Vagina (tissue), 2 donors: ENCODE measurements around the gene CD300LG. TPM values are rescaled to one million over a fixed set of nuclear protein-coding genes. Genes with fewer than 3 reads are reported as not detected.

Experiments
- DNase-seq, 2 donors: peaks; one replicate each; pipeline ENCODE4 v3.0.0-alpha.2; 2017; ENCODE audit errors: extremely low spot score in 2 of 2
- H3K27ac ChIP-seq: fragments of 200-600 bp; sonication (generic); one replicate; pipeline ENCODE4 v1.5.1; 2019
- H3K27me3 ChIP-seq: fragments of 200-600 bp; sonication (generic); one replicate; pipeline ENCODE4 v1.5.1; 2019
- H3K36me3 ChIP-seq, 2 donors: fragments of 200-600 bp; sonication (generic); one replicate each; pipeline ENCODE4 v1.5.1; 2017 to 2019
- H3K4me1 ChIP-seq: fragments of 200-600 bp; sonication (generic); one replicate; pipeline ENCODE4 v1.5.1; 2019
- H3K4me3 ChIP-seq, 2 donors: fragments of 200-600 bp; sonication (generic); 1 replicate in 1 of 2; 2 replicates in 1 of 2; pipeline ENCODE4 v1.5.1; 2016 to 2019
- H3K9me3 ChIP-seq: fragments of 200-600 bp; sonication (generic); one replicate; pipeline ENCODE4 v1.5.1; 2019
- CTCF ChIP-seq, 3 experiments: fragments of 450-650 bp in 2 of 3; fragments of 200-600 bp in 1 of 3; sonication (generic) in 1 of 3; IDR thresholded peaks; one replicate each; pipeline ENCODE4 v1.5.1; 2017 to 2019; ENCODE audit warnings: antibody characterized with exemption in 3 of 3, mild to moderate bottlenecking in 2 of 3, moderate library complexity in 2 of 3
- POLR2A ChIP-seq, 2 donors: fragments of 450-650 bp; IDR thresholded peaks; one replicate each; pipeline ENCODE4 v1.6.1; 2017; ENCODE audit warnings: antibody characterized with exemption in 2 of 2, mild to moderate bottlenecking in 2 of 2, moderate library complexity in 2 of 2
- POLR2AphosphoS5 ChIP-seq, 2 donors: sonication (generic); formaldehyde crosslinking; IDR thresholded peaks; one replicate each; pipeline ENCODE4 v1.9.0; 2017; ENCODE audit warnings: antibody characterized with exemption in 2 of 2, mild to moderate bottlenecking in 2 of 2, low read depth in 1 of 2; ENCODE audit not compliant: insufficient read depth in 1 of 2
- intact Hi-C: fragments of 100-400 bp; cut with DNase I; formaldehyde crosslinking; loops from one replicate; pipeline ENCODE4 v1.15.1; 2023
- total RNA-seq: library from RNA; depleted of rRNA; stranded (reverse); fragments of >200 nt; gene quantifications from one replicate; pipeline ENCODE4 v1.2.3, GENCODE V29; 2016

The CD300LG gene
- total RNA-seq, 1 donor from 2014 or later: 5.6 TPM

DNA sequence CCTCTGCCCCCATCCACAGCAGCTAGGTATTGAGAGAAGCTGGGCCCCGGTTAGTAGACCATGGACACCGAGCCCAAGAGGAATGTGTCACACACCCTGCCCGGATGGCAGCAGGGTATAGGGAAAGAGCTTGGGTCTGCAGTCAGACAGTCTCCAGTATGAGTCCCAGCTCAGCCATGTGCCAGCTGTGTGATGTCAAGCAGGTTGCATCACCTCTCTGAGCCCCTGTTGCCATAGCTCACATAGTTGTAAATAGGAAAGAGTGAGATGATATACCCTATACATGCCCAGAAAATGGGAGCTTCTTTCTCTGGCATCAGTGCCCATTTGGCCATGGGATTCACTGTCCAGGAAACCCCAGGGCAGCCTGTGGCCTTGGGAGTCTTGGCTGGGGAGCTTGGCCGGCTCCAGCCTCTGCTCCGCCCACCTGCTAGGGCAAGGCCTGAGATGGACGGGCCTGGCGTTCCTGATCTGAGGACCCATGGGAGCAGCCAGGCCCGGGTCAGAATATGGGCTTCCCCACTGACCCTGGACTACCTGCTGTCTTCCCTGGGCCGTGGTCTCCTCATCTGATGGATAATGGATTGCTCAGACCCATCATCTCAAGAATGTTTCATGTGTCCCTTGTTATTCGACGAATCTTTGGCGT, 13.2 kb downstream of the CD300LG start:
- no peaks in the 10 kb centered on the region for H3K36me3 ChIP-seq
- TF ChIP-seq CTCF (IDR thresholded peaks at IDR 0.05): no peak
- TF ChIP-seq POLR2AphosphoS5 (IDR thresholded peaks at IDR 0.05; ENCODE audit: insufficient read depth in 1 of 2, low read depth in 1 of 2): no peak
- TF ChIP-seq POLR2A (IDR thresholded peaks at IDR 0.05): no peak
- H3K4me1 ChIP-seq: peaks cover 17% of the 10 kb centered on the region
- no peaks in the 10 kb centered on the region for H3K9me3 ChIP-seq
- no peak overlapping the region for H3K4me3 ChIP-seq
- H3K27ac ChIP-seq: peak overlapping the region; percentile 18
- no peaks in the 10 kb centered on the region for H3K27me3 ChIP-seq
- no peak for DNase-seq
- intact Hi-C loops: no loop called here

- no peaks in the 10 kb centered on the region for H3K27me3 ChIP-seq
- H3K36me3 ChIP-seq: no peaks in the 10 kb centered on the region
- DNase-seq: no peak
- no peak for TF ChIP-seq CTCF (IDR thresholded peaks at IDR 0.05)
- TF ChIP-seq POLR2AphosphoS5 (IDR thresholded peaks at IDR 0.05; ENCODE audit: insufficient read depth in 1 of 2, low read depth in 1 of 2): no peak
- TF ChIP-seq POLR2A (IDR thresholded peaks at IDR 0.05): no peak
- intact Hi-C loops: no loop called here
- H3K9me3 ChIP-seq: no peaks in the 10 kb centered on the region
- H3K4me1 ChIP-seq: peaks cover 17% of the 10 kb centered on the region
- peak overlapping the region; percentile 18 for H3K27ac ChIP-seq
- H3K4me3 ChIP-seq: peak overlapping the region in 1 of 2 donors; percentile 8
Measured at GRCh38 chr17:43860927-43861622, 14.1 kb downstream of the CD300LG start.

DNA sequence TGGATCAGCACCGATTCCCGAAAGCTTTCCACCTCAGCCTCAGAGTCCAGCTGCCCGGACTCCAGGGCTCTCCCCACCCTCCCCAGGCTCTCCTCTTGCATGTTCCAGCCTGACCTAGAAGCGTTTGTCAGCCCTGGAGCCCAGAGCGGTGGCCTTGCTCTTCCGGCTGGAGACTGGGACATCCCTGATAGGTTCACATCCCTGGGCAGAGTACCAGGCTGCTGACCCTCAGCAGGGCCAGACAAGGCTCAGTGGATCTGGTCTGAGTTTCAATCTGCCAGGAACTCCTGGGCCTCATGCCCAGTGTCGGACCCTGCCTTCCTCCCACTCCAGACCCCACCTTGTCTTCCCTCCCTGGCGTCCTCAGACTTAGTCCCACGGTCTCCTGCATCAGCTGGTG, 15.0 kb downstream of the CD300LG start:
- intact Hi-C loops: no loop called here
- no peak for TF ChIP-seq CTCF (IDR thresholded peaks at IDR 0.05)
- no peak for TF ChIP-seq POLR2A (IDR thresholded peaks at IDR 0.05)
- TF ChIP-seq POLR2AphosphoS5 (IDR thresholded peaks at IDR 0.05; ENCODE audit: insufficient read depth in 1 of 2, low read depth in 1 of 2): no peak
- no peak for DNase-seq
- H3K36me3 ChIP-seq: no peaks in the 10 kb centered on the region
- no peaks in the 10 kb centered on the region for H3K9me3 ChIP-seq
- no peak overlapping the region for H3K4me3 ChIP-seq
- H3K27me3 ChIP-seq: no peaks in the 10 kb centered on the region
- peak overlapping the region; percentile 18 for H3K27ac ChIP-seq
- peaks cover 17% of the 10 kb centered on the region for H3K4me1 ChIP-seq

- Histone ChIP-seq H3K9me3 (no peaks in the 10 kb centered on the region), H3K4me1 (peaks cover 17% of the 10 kb centered on the region), H3K36me3 (no peaks in the 10 kb centered on the region), H3K27me3 (no peaks in the 10 kb centered on the region), H3K27ac (no peak overlapping the region), H3K4me3 (no peak overlapping the region)
- TF ChIP-seq CTCF (IDR thresholded peaks at IDR 0.05): no peak
- no peak for TF ChIP-seq POLR2AphosphoS5 (IDR thresholded peaks at IDR 0.05; ENCODE audit: insufficient read depth in 1 of 2, low read depth in 1 of 2)
- TF ChIP-seq POLR2A (IDR thresholded peaks at IDR 0.05): no peak
- intact Hi-C loops: no loop called here
- DNase-seq: peak in 1 of 2 donors; percentile 94
Measured at GRCh38 chr17:43864161-43864984, 17.4 kb downstream of the CD300LG start.
